Ascending aorta (tissue), 2 donors: ENCODE data around the gene LRRD1. TPM values are rescaled to one million over a fixed set of nuclear protein-coding genes. Genes with fewer than 3 reads are reported as not detected.

Experiments
- DNase-seq, 2 donors: peaks; one replicate each; pipeline ENCODE4 v3.0.0-alpha.2; 2019; ENCODE audit warnings: low spot score in 2 of 2
- H3K27ac ChIP-seq, 2 donors: fragments of 200-600 bp; sonication (generic); one replicate each; pipeline ENCODE4 v1.5.1; 2016 to 2017; ENCODE audit warnings: mild to moderate bottlenecking in 1 of 2
- H3K27me3 ChIP-seq: fragments of 200-600 bp; sonication (generic); one replicate; pipeline ENCODE4 v1.5.1; 2017
- H3K36me3 ChIP-seq, 2 donors: fragments of 200-600 bp; sonication (generic); one replicate each; pipeline ENCODE4 v1.5.1; 2016
- H3K4me1 ChIP-seq, 2 donors: fragments of 200-600 bp; sonication (generic); one replicate each; pipeline ENCODE4 v1.5.1; 2016 to 2017; ENCODE audit warnings: mild to moderate bottlenecking in 1 of 2
- H3K4me3 ChIP-seq, 2 donors: fragments of 200-600 bp; sonication (generic); one replicate each; pipeline ENCODE4 v1.5.1; 2016 to 2017; ENCODE audit warnings: mild to moderate bottlenecking in 1 of 2
- H3K9me3 ChIP-seq, 2 donors: fragments of 200-600 bp; sonication (generic); one replicate each; pipeline ENCODE4 v1.5.1; 2016
- CTCF ChIP-seq, 3 experiments: fragments of 200-600 bp in 2 of 3; fragments of 450-650 bp in 1 of 3; sonication (generic) in 2 of 3; IDR thresholded peaks; one replicate each; pipeline ENCODE4 v1.5.1; 2016 to 2019; ENCODE audit warnings: antibody characterized with exemption in 3 of 3, mild to moderate bottlenecking in 1 of 3, moderate library complexity in 1 of 3
- intact Hi-C: fragments of 100-400 bp; cut with DNase I; formaldehyde crosslinking; loops from one replicate; pipeline ENCODE4 v1.15.1; 2023
- total RNA-seq: library from RNA; depleted of rRNA; stranded (reverse); fragments of >200 nt; gene quantifications from one replicate; pipeline ENCODE4 v1.1.0, GENCODE V29; 2016

Gene LRRD1
- total RNA-seq, 1 donor from 2014 or later = not detected

- Histone ChIP-seq H3K27ac (peak within 1 kb of the TSS; percentile 92 to 93), H3K27me3 (no peaks in the 10 kb centered on the region), H3K9me3 (no peaks in the 10 kb centered on the region), H3K36me3 (peaks cover 6 to 14% of the 10 kb centered on the region in 2 donors), H3K4me1 (peaks cover 0 to 10% of the 10 kb centered on the region in 2 donors), H3K4me3 (peak within 1 kb of the TSS; percentile 67 to 88)
- peak; percentile 77 to 97 for DNase-seq
- TF ChIP-seq CTCF (IDR thresholded peaks at IDR 0.05) = no peak
- intact Hi-C loops = loop anchor here (1.0 to 2.0 kb wide), 6 partner anchors 44 to 870 kb away; partner anchors contain the start of genes AKAP9, ANKIB1, FZD1 and GATAD1
These were observed 44.5 kb downstream of the LRRD1 start, which contains the start of gene CYP51A1 for GRCh38 chr7:92134271-92135051. CYP51A1 (minus strand) TSS chr7:92134477; CDS start chr7:92134364, 113 bp downstream.

- no peaks in the 10 kb centered on the region for H3K27me3 ChIP-seq
- H3K4me1 ChIP-seq = peaks cover 0 to 10% of the 10 kb centered on the region in 2 donors
- H3K27ac ChIP-seq = peak overlapping the region; percentile 92 to 93
- DNase-seq = peak in 1 of 2 donors; percentile 83
- TF ChIP-seq CTCF (IDR thresholded peaks at IDR 0.05) = peak; percentile 81 to 92 (median 89)
- peaks cover 8 to 20% of the 10 kb centered on the region in 2 donors for H3K36me3 ChIP-seq
- H3K4me3 ChIP-seq = peak overlapping the region; percentile 67 to 88
- intact Hi-C loops = loop anchor here (1.0 to 2.0 kb wide), 6 partner anchors 45 to 869 kb away; partner anchors contain the start of genes AKAP9, ANKIB1, FZD1 and GATAD1
- no peaks in the 10 kb centered on the region for H3K9me3 ChIP-seq
These were observed 45.1 kb downstream of the LRRD1 start for GRCh38 chr7:92133737-92134270.

GRCh38 chr7:92133133-92133736, 45.7 kb downstream of the LRRD1 start:
- Histone ChIP-seq H3K27ac (peak overlapping the region; percentile 92 to 93), H3K4me3 (peak overlapping the region; percentile 67 to 88), H3K4me1 (peaks cover 0 to 10% of the 10 kb centered on the region in 2 donors), H3K9me3 (no peaks in the 10 kb centered on the region), H3K27me3 (no peaks in the 10 kb centered on the region), H3K36me3 (peaks cover 13 to 26% of the 10 kb centered on the region in 2 donors)
- DNase-seq = no peak
- intact Hi-C loops = no loop called here
- TF ChIP-seq CTCF (IDR thresholded peaks at IDR 0.05) = no peak

- H3K27ac ChIP-seq = no peak overlapping the region
- intact Hi-C loops = no loop called here
- DNase-seq = no peak
These were observed 47.1 kb downstream of the LRRD1 start for GRCh38 chr7:92131764-92132330.

More at GRCh38 chr7:92131764-92132330, 47.1 kb downstream of the LRRD1 start:
- Histone ChIP-seq H3K4me1 (peaks cover 0 to 10% of the 10 kb centered on the region in 2 donors), H3K36me3 (peaks cover 25 to 40% of the 10 kb centered on the region in 2 donors), H3K9me3 (no peaks in the 10 kb centered on the region), H3K27me3 (no peaks in the 10 kb centered on the region), H3K4me3 (no peak overlapping the region)
- no peak for TF ChIP-seq CTCF (IDR thresholded peaks at IDR 0.05)
